HepG2 (cell line): ENCODE data around the gene TMEM214. TPM values are rescaled to one million over a fixed set of nuclear protein-coding genes. Genes with fewer than 3 reads are reported as not detected.

ENCODE experiments used
- ATAC-seq: fragments of 200-7000 bp; cut with Tn5 transposase; 3 replicates; pipeline ENCODE4 v1.9.1; 2020; ENCODE audit warnings: mild to moderate bottlenecking, moderate library complexity
- BruUV-seq: library from RNA; stranded (reverse); fragments of 400-500 nt; replicated peaks from 2 replicates; lab custom pipeline; 2021; lab: Mats Ljungman, UMichigan
- CTCF ChIA-PET: fragments of 300-600 bp; formaldehyde crosslinking; extraction: SDS; loops from one replicate; lab custom pipeline; 2021; ENCODE audit warnings: low total read pairs, inconsistent platforms, low intra/inter-chr PET ratio; lab: Yijun Ruan, JAX
- POLR2A ChIA-PET: fragments of 350-600 bp; sonication (Branson Sonifier 250); formaldehyde crosslinking; loops from one replicate; lab custom pipeline; 2020; ENCODE audit warnings: antibody characterized with exemption, inconsistent platforms; lab: Yijun Ruan, JAX
- DNase-seq: peaks from one replicate; pipeline ENCODE4 v3.0.0-alpha.2; 2015; ENCODE audit warnings: low spot score
- FAIRE-seq: peaks from 3 replicates; lab custom pipeline; 2011; peaks lifted over from hg19 to GRCh38; lab: Jason Lieb, UNC
- H2AFZ ChIP-seq: one replicate; pipeline ENCODE4 v1.6.1; 2011; ENCODE audit warnings: low read length, inconsistent platforms
- H3K27ac ChIP-seq: fragments of 300-600 bp; 3 replicates; pipeline ENCODE4 v1.8.0; 2011; ENCODE audit warnings: mixed run types, mild to moderate bottlenecking, mixed read lengths, low read length, inconsistent platforms; ENCODE audit not compliant: insufficient read depth; ENCODE audit errors: extremely low read length
- H3K27me3 ChIP-seq, 2 experiments: fragments of 200-600 bp in 1 of 2; 2 replicates in 1 of 2; 3 replicates in 1 of 2; pipeline versions ENCODE4 v1.6.0 to v1.8.0; 2011; ENCODE audit warnings: low read length in 2 of 2, mild to moderate bottlenecking in 2 of 2, moderate library complexity in 2 of 2, inconsistent platforms in 1 of 2; ENCODE audit not compliant: insufficient read depth in 2 of 2, control insufficient read depth in 1 of 2
- H3K36me3 ChIP-seq, 2 experiments: fragments of 200-600 bp in 1 of 2; replicated peaks in 1 of 2; 2 replicates in 1 of 2; 3 replicates in 1 of 2; pipeline versions ENCODE4 v1.5.1 to v1.8.0; 2011; ENCODE audit warnings: low read length in 2 of 2, inconsistent platforms in 1 of 2; ENCODE audit not compliant: insufficient read depth in 2 of 2, control insufficient read depth in 1 of 2
- H3K4me1 ChIP-seq: 2 replicates; pipeline ENCODE4 v1.5.1; 2012; ENCODE audit warnings: low read length, inconsistent platforms; ENCODE audit not compliant: insufficient read depth
- H3K4me2 ChIP-seq: 2 replicates; pipeline ENCODE4 v1.6.0; 2011; ENCODE audit warnings: low read depth, low read length, inconsistent platforms
- H3K4me3 ChIP-seq, 3 experiments: fragments of 200-600 bp in 1 of 3; sonication (generic), shearing (Covaris generic) in 1 of 3; replicated peaks in 1 of 3; 2 replicates each; pipeline ENCODE4 v1.5.1; 2011 to 2016; ENCODE audit warnings: low read length in 3 of 3, inconsistent platforms in 2 of 3, low read depth in 2 of 3, mild to moderate bottlenecking in 2 of 3, control low read depth in 1 of 3, mixed read lengths in 1 of 3; ENCODE audit not compliant: insufficient read depth in 1 of 3
- H3K79me2 ChIP-seq: one replicate; pipeline ENCODE4 v1.6.1; 2011; ENCODE audit warnings: low read length, inconsistent platforms; ENCODE audit not compliant: insufficient read depth
- H3K9ac ChIP-seq: 2 replicates; pipeline ENCODE4 v1.6.0; 2011; ENCODE audit warnings: mild to moderate bottlenecking, low read depth, low read length, inconsistent platforms; ENCODE audit not compliant: insufficient read depth
- H3K9me3 ChIP-seq: 2 replicates; pipeline ENCODE4 v1.5.1; 2012; ENCODE audit warnings: mild to moderate bottlenecking, low read length
- H4K20me1 ChIP-seq: 2 replicates; pipeline ENCODE4 v1.6.0; 2011; ENCODE audit warnings: inconsistent platforms, mild to moderate bottlenecking, low read length, moderate library complexity; ENCODE audit not compliant: insufficient read depth
- AGO1 ChIP-seq: fragments of 200-400 bp; formaldehyde crosslinking; IDR thresholded peaks from 2 replicates; pipeline ENCODE4 v1.6.1; 2017; ENCODE audit warnings: mild to moderate bottlenecking, low read depth, low read length, moderate library complexity; ENCODE audit not compliant: poor library complexity, severe bottlenecking
- POLR2A ChIP-seq, 2 experiments: IDR thresholded peaks; 2 replicates each; pipeline ENCODE4 v1.6.1; 2011; ENCODE audit warnings: low read depth in 2 of 2, low read length in 2 of 2, mild to moderate bottlenecking in 1 of 2, moderate library complexity in 1 of 2; ENCODE audit not compliant: insufficient read depth in 1 of 2
- ZBTB21 ChIP-seq: sonication (generic); formaldehyde crosslinking; IDR thresholded peaks from 2 replicates; pipeline ENCODE4 v1.4.0; 2020; ENCODE audit warnings: missing genetic modification reagents
- ZMAT3 ChIP-seq: sonication (generic); formaldehyde crosslinking; conservative IDR thresholded peaks from 2 replicates; pipeline ENCODE4 v1.7.0; 2021; ENCODE audit warnings: missing genetic modification reagents
- ZNF605 ChIP-seq: sonication (generic); formaldehyde crosslinking; IDR thresholded peaks from 2 replicates; pipeline ENCODE4 v1.8.0; 2022; ENCODE audit warnings: mild to moderate bottlenecking, missing genetic modification reagents
- ZSCAN20 ChIP-seq: sonication (generic); formaldehyde crosslinking; IDR thresholded peaks from 2 replicates; pipeline ENCODE4 v1.4.0; 2020; ENCODE audit warnings: missing genetic modification reagents, mild to moderate bottlenecking, borderline replicate concordance
- WGBS: methylation state at CpG from one replicate; pipeline ENCODE4 v1.1.6; 2017; ENCODE audit warnings: low lambda C conversion rate; 5-methylcytosine and 5-hydroxymethylcytosine counted together
- in situ Hi-C: cut with HindIII; loops from 2 replicates; pipeline ENCODE4 v1.10.0; 2017; ENCODE audit warnings: low pct_unique_long_range_greater_than_20kb; ENCODE audit not compliant: extremely low pct_ligation_motif_present
- intact Hi-C: fragments of 100-400 bp; cut with micrococcal nuclease; formaldehyde crosslinking; loops from one replicate; pipeline ENCODE4 v1.10.0; 2022; ENCODE audit not compliant: unreplicated experiment
- polyA plus RNA-seq, 8 experiments: library from polyadenylated mRNA; depleted of rRNA in 3 of 8; stranded (reverse) in 7 of 8; unstranded in 1 of 8; fragments of >200 nt; fragmentation: Illumina TruSeq in 4 of 8; extraction: Trizol in 4 of 8; gene quantifications; 2 replicates each; pipeline versions ENCODE4 v1.2.1 to v1.2.3, GENCODE V29; 2011 to 2016; ENCODE audit warnings: low read depth in 4 of 8, missing spikeins in 1 of 8, mixed read lengths in 1 of 8; ENCODE audit not compliant: insufficient read depth in 1 of 8
- total RNA-seq, 5 experiments: library from RNA; depleted of rRNA; stranded (reverse); fragments of >200 nt; fragmentation: Illumina TruSeq; extraction: Trizol; gene quantifications; 2 replicates each; pipeline ENCODE4 v1.2.3, GENCODE V29; 2016; ENCODE audit warnings: low read depth in 1 of 5
- TF ChIP-seq, protein P1 (sequence below): sonication (generic); formaldehyde crosslinking; IDR thresholded peaks from 2 replicates; pipeline ENCODE4 v1.4.0; 2020; ENCODE audit warnings: missing genetic modification reagents

Gene TMEM214
- total and polyA plus RNA-seq, 2 of the 13 experiments (the other 11 are each of a cell fraction or from before 2014, with no cell fraction given), result 58.3 to 132 TPM

DNA sequence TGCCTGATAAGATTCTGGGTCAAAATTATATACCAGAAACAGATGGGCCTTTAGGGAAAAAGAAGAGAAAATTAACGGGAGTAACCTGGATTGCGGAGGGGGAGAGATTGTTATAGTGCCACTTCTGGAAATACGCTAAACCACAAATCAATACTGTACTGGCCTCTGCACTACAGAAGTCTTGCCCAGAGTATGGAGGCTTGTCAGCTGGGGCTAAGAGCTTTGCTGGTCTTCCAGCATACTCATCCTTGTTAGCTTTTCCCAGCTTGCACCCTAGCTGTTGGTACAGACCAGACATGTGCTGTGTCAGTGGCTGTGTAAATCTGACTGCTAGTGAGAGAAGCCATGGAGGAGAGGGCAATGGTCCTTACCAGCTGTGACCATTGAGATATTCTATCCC, 27.6 kb downstream of the TMEM214 start:
- Histone ChIP-seq H2AFZ (no peak overlapping the region), H4K20me1 (peaks cover 2% of the 10 kb centered on the region; the same call in 1 of the 2 replicates), H3K27me3 (no peaks in the 10 kb centered on the region), H3K4me1 (no peaks in the 10 kb centered on the region), H3K36me3 (peaks cover 12 to 38% of the 10 kb centered on the region in 2 experiments), H3K4me3 (no peak overlapping the region), H3K79me2 (no peaks in the 10 kb centered on the region), H3K27ac (peak overlapping the region; percentile 7), H3K4me2 (no peak overlapping the region), H3K9me3 (no peaks in the 10 kb centered on the region), H3K9ac (no peak overlapping the region)
- no peak for FAIRE-seq
- ChIA-PET CTCF (no interaction called here), POLR2A (interaction anchor here (2.0 to 11.6 kb wide), 5 partner anchors 7 to 34 kb away, joined by 5 to 100 read pairs (median 19); partner anchors contain the start of genes AGBL5 and OST4)
- in situ Hi-C loops (no loop called here), intact Hi-C loops (no loop called here)
- WGBS, result 80% methylated on average over 3 of the region's 3 CpGs
- 0 out of 2 replicates have a peak, but pooled peaks have one; percentile 34 for TF ChIP-seq ZNF605 (CRISPR knock-in tag)
- no peak for TF ChIP-seq ZSCAN20 (CRISPR knock-in tag)
- TF ChIP-seq, protein P1, sequence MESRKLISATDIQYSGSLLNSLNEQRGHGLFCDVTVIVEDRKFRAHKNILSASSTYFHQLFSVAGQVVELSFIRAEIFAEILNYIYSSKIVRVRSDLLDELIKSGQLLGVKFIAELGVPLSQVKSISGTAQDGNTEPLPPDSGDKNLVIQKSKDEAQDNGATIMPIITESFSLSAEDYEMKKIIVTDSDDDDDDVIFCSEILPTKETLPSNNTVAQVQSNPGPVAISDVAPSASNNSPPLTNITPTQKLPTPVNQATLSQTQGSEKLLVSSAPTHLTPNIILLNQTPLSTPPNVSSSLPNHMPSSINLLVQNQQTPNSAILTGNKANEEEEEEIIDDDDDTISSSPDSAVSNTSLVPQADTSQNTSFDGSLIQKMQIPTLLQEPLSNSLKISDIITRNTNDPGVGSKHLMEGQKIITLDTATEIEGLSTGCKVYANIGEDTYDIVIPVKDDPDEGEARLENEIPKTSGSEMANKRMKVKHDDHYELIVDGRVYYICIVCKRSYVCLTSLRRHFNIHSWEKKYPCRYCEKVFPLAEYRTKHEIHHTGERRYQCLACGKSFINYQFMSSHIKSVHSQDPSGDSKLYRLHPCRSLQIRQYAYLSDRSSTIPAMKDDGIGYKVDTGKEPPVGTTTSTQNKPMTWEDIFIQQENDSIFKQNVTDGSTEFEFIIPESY, result 0 out of 2 replicates have a peak, but pooled peaks have one; percentile 8
- TF ChIP-seq POLR2A (IDR thresholded peaks at IDR 0.05; ENCODE audit: insufficient read depth in 1 of 2, low read depth in 2 of 2, low read length in 2 of 2), result 0 out of 4 replicates have a peak, but pooled peaks of 1 of the 2 experiments have one; percentile 35
- TF ChIP-seq ZMAT3, result no peak
- TF ChIP-seq ZBTB21, result no peak
- TF ChIP-seq AGO1, result no peak
- BruUV-seq, result no TSS peak
- DNase-seq, result no peak
- peak; percentile 51 for ATAC-seq
